ENCODE results near the gene TRIM32. TPM values are rescaled to one million over a fixed set of nuclear protein-coding genes. Genes with fewer than 3 reads are reported as not detected.

TRIM32 gene
- total RNA-seq, 1 donor from 2014 or later, result 17.3 TPM

DNA sequence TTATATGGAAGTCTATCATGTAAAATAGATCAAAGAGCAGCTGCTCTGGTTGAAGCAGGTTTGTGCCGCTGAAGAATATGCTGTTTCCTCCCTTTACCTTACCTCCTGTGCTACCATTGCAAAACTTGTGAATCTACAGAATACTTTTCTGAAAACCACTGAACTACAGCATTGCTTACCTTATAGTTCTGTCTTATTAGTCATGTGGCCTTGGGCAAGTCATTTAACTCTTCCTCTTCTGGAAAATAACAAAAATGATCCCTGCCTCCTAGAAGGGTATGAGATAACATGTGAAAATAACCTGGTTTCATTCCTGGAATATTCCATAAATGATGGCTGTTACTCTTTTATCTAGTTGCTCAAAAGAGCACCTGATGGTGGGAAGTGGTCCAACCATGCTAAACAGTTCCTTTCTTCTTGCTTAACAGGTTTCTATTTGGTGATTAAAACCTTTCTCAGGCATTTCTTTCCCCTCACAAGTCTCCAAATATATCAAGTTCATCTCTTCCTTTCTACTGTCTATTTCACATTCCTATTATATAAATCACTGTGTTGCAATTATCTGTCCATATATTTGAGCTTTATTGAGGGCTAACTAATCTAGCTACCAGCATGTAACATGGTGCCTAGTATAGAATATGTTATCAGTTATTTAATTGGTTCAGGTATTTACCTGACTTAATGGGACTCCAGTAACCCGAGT, 15.0 kb downstream of the TRIM32 start:
- ATAC-seq, result no peak
- H3K27me3 ChIP-seq (ENCODE audit: low read depth), result no peaks in the 10 kb centered on the region
- TF ChIP-seq, protein P1, sequence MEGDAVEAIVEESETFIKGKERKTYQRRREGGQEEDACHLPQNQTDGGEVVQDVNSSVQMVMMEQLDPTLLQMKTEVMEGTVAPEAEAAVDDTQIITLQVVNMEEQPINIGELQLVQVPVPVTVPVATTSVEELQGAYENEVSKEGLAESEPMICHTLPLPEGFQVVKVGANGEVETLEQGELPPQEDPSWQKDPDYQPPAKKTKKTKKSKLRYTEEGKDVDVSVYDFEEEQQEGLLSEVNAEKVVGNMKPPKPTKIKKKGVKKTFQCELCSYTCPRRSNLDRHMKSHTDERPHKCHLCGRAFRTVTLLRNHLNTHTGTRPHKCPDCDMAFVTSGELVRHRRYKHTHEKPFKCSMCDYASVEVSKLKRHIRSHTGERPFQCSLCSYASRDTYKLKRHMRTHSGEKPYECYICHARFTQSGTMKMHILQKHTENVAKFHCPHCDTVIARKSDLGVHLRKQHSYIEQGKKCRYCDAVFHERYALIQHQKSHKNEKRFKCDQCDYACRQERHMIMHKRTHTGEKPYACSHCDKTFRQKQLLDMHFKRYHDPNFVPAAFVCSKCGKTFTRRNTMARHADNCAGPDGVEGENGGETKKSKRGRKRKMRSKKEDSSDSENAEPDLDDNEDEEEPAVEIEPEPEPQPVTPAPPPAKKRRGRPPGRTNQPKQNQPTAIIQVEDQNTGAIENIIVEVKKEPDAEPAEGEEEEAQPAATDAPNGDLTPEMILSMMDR (IDR thresholded peaks at IDR 0.05), result no peak
- intact Hi-C loops (cut with DNase I), result no loop called here
- no peak overlapping the region for H3K27ac ChIP-seq
- H3K4me1 ChIP-seq, result no peaks in the 10 kb centered on the region
- DNase-seq, result no peak
- peaks cover 28% of the 10 kb centered on the region for H3K36me3 ChIP-seq
- H3K4me3 ChIP-seq, result no peak overlapping the region
- no peaks in the 10 kb centered on the region for H3K9me3 ChIP-seq

DNA sequence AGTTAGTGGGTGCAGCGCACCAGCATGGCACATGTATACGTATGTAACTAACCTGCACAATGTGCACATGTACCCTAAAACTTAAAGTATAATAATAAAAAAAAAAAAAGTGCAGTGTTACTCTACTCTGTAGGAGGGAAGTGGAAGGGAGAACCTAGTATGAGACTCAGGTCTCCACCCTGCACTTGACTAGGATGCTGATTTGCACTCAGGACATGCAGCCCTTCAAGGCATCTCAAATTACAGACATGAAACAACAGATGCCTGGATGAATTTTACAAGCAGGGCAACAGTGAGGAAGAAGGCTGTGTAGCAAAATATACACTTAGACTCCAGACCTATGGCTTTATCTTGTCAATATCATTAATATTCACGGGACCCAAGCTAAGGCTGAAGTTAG, 16.5 kb downstream of the TRIM32 start:
- H3K27ac ChIP-seq, result no peak overlapping the region
- TF ChIP-seq, protein P1 (IDR thresholded peaks at IDR 0.05), result no peak
- peaks cover 16% of the 10 kb centered on the region for H3K36me3 ChIP-seq
- H3K9me3 ChIP-seq, result no peaks in the 10 kb centered on the region
- ATAC-seq (no peak), DNase-seq (no peak)
- no peaks in the 10 kb centered on the region for H3K27me3 ChIP-seq (ENCODE audit: low read depth)
- H3K4me3 ChIP-seq, result no peak overlapping the region
- no peaks in the 10 kb centered on the region for H3K4me1 ChIP-seq
- intact Hi-C loops (cut with DNase I), result no loop called here

DNA sequence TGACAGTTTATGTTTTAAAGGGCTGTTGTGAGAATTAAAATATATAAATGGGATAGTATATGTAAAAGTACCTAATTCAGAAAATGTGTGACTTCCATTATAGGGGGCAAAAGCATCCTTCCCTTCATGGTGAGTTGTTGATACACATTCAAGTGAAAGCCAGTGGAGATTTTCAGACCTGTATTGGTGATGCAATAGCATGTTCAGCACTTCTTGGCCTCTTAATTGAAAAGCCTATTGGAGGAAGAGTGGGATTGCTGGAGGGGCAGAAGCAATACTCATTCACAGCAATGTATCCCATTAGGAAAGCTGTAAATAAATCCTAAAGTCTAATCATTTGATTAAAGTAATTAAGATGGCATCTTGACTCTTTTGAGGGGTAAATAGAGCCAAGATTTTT, 17.4 kb downstream of the TRIM32 start:
- no peaks in the 10 kb centered on the region for H3K4me1 ChIP-seq
- no peak for ATAC-seq
- H3K4me3 ChIP-seq, result no peak overlapping the region
- H3K27ac ChIP-seq, result no peak overlapping the region
- DNase-seq, result no peak
- H3K36me3 ChIP-seq, result peaks cover 8% of the 10 kb centered on the region
- no peaks in the 10 kb centered on the region for H3K27me3 ChIP-seq (ENCODE audit: low read depth)
- intact Hi-C loops (cut with DNase I), result no loop called here
- no peaks in the 10 kb centered on the region for H3K9me3 ChIP-seq
- TF ChIP-seq, protein P1 (IDR thresholded peaks at IDR 0.05), result no peak

DNA sequence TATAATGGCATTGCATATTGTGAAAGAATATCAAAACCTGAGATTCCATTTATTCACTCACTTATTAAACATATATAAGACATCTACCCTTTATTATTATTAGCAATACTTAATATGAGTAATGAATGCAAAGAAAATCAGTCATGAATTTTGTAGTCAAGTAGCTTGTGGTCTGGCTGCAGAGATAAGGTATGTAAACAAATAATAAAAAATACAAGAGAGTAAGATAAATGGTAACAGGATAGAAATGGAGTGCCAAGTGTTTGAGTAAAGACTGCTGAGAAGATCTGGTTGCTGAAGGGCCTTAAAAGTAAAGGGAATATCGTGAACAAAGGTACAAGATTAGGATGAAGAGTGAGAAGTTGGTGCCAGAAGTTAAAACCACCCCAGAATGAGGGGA, 18.4 kb downstream of the TRIM32 start:
- intact Hi-C loops (cut with DNase I), result no loop called here
- TF ChIP-seq, protein P1 (IDR thresholded peaks at IDR 0.05), result no peak
- Histone ChIP-seq H3K4me3 (no peak overlapping the region), H3K9me3 (no peaks in the 10 kb centered on the region), H3K27ac (no peak overlapping the region), H3K4me1 (no peaks in the 10 kb centered on the region), H3K27me3 (ENCODE audit: low read depth) (no peaks in the 10 kb centered on the region), H3K36me3 (no peaks in the 10 kb centered on the region)
- ATAC-seq (no peak), DNase-seq (no peak)

DNA sequence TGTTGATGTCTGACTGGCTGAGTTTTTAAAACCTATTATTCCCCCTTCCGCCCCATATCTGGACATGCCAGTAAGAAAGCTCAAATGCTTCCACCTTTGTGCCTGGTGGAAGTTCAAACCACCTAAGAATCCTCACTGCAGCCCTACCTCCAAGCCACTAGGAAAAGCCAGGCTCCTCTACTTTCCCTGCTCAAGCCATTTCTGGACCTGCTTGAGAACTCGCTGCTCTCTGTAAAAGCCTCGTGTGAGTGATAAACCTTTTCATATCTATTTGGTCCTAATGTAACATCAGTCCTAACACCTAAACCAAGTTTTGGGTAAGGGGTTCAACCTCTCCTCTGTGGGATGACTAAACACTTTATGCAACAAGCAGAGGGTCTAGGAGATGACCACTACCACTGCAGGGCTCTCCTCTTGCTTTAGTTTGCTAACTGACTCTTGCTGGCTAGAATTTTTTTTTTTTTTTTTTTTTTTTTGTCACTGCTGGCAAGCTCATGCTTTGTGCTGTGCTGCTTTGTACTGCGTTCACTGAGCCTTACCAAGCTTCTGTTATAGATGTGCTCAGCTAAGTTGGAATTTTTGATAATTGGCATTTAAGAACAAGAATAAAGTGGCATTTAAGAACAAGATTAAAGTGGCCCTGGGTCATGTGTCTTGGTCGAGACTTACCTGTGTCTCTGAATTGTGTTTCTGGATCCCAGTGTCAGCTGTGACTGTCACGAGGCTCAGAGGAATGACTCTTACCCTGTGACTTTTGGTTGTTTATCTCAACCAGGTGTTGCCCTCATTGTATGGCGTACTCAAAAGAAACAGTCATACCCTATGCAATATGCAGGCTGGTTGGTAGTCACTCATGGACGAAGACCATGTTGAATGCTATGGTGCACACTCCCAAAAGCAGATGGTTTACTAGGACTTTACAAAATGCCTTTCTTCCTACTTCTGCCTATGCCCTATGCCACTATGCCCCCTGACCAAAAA, 19.5 kb downstream of the TRIM32 start:
- no peak for ATAC-seq
- Histone ChIP-seq H3K36me3 (no peaks in the 10 kb centered on the region), H3K9me3 (no peaks in the 10 kb centered on the region), H3K27ac (no peak overlapping the region), H3K4me3 (no peak overlapping the region), H3K27me3 (ENCODE audit: low read depth) (no peaks in the 10 kb centered on the region), H3K4me1 (no peaks in the 10 kb centered on the region)
- intact Hi-C loops (cut with DNase I), result no loop called here
- DNase-seq, result no peak
- TF ChIP-seq, protein P1 (IDR thresholded peaks at IDR 0.05), result no peak

Measured in lower lobe of right lung (tissue), 2 donors.